Neural progenitor cell (in vitro differentiated cells): ENCODE measurements around the gene CYTH3. TPM values are rescaled to one million over a fixed set of nuclear protein-coding genes. Genes with fewer than 3 reads are reported as not detected.

Experiments
- DNase-seq: peaks from one replicate; pipeline ENCODE4 v3.0.0-alpha.2; 2016; ENCODE audit warnings: low spot score
- H2AFZ ChIP-seq: fragments of 200-600 bp; sonication (generic); replicated peaks from 2 replicates; pipeline ENCODE4 v1.6.1; 2016; ENCODE audit warnings: antibody characterized with exemption
- H3F3A ChIP-seq: fragments of 200-600 bp; sonication (generic); 2 replicates; pipeline ENCODE4 v1.6.1; 2016; ENCODE audit warnings: antibody characterized with exemption, low read depth
- H3K27ac ChIP-seq: fragments of 200-600 bp; sonication (generic); 2 replicates; pipeline ENCODE4 v1.5.1; 2016; ENCODE audit warnings: mild to moderate bottlenecking
- H3K27me3 ChIP-seq: fragments of 200-600 bp; sonication (generic); 2 replicates; pipeline ENCODE4 v1.6.1; 2016; ENCODE audit warnings: mild to moderate bottlenecking, moderate library complexity
- H3K36me3 ChIP-seq: fragments of 200-600 bp; sonication (generic); 2 replicates; pipeline ENCODE4 v1.5.1; 2016
- H3K4me1 ChIP-seq: fragments of 200-600 bp; sonication (generic); 2 replicates; pipeline ENCODE4 v1.6.1; 2016; ENCODE audit warnings: mixed run types
- H3K4me2 ChIP-seq: fragments of 200-600 bp; sonication (generic); 2 replicates; pipeline ENCODE4 v1.6.1; 2016
- H3K4me3 ChIP-seq: fragments of 200-600 bp; sonication (generic); 2 replicates; pipeline ENCODE4 v1.5.1; 2016
- H3K79me2 ChIP-seq: fragments of 200-600 bp; sonication (generic); 2 replicates; pipeline ENCODE4 v1.6.1; 2016; ENCODE audit warnings: low read depth
- H3K9ac ChIP-seq: fragments of 200-600 bp; sonication (generic); 2 replicates; pipeline ENCODE4 v1.6.1; 2016
- H3K9me3 ChIP-seq: fragments of 200-600 bp; sonication (generic); 2 replicates; pipeline ENCODE4 v1.5.1; 2016; ENCODE audit warnings: low read depth
- H4K20me1 ChIP-seq: fragments of 200-600 bp; sonication (generic); 2 replicates; pipeline ENCODE4 v1.6.1; 2016; ENCODE audit warnings: low read depth
- H3K27ac Mint-ChIP-seq: 3 replicates; pipeline ENCODE4 v1.8.0; 2021; ENCODE audit warnings: mixed read lengths
- H3K27me3 Mint-ChIP-seq: 2 replicates; pipeline ENCODE4 v1.8.0; 2022; ENCODE audit warnings: low read depth, mild to moderate bottlenecking, inconsistent platforms, moderate library complexity, mixed read lengths; ENCODE audit not compliant: insufficient read depth
- H3K36me3 Mint-ChIP-seq: 3 replicates; pipeline ENCODE4 v1.8.0; 2021; ENCODE audit warnings: mixed read lengths
- H3K4me1 Mint-ChIP-seq: 3 replicates; pipeline ENCODE4 v1.8.0; 2021; ENCODE audit warnings: mixed read lengths
- H3K4me3 Mint-ChIP-seq: 3 replicates; pipeline ENCODE4 v1.8.0; 2021; ENCODE audit warnings: mild to moderate bottlenecking, moderate library complexity, mixed read lengths
- H3K9me3 Mint-ChIP-seq: 3 replicates; pipeline ENCODE4 v1.8.0; 2020; ENCODE audit warnings: mixed read lengths
- EZH2 ChIP-seq: fragments of 200-600 bp; sonication (generic); IDR thresholded peaks from 2 replicates; pipeline ENCODE4 v1.6.1; 2017; ENCODE audit warnings: antibody characterized with exemption, mild to moderate bottlenecking, moderate library complexity
- EZH2phosphoT487 ChIP-seq: fragments of 200-600 bp; sonication (generic); IDR thresholded peaks from 2 replicates; pipeline ENCODE4 v1.6.1; 2017; ENCODE audit warnings: antibody characterized with exemption
- total RNA-seq: library from RNA; depleted of rRNA; stranded (reverse); fragments of >200 nt; gene quantifications from 2 replicates; pipeline ENCODE4 v1.2.3, GENCODE V29; 2015; ENCODE audit warnings: low replicate concordance
- TF ChIP-seq, protein P1 (sequence below): fragments of 200-600 bp; sonication (generic); IDR thresholded peaks from 2 replicates; pipeline ENCODE4 v1.5.1; 2017; ENCODE audit warnings: antibody characterized with exemption, mild to moderate bottlenecking

Gene CYTH3
- total RNA-seq, 1 donor from 2014 or later: 10.9 TPM

GRCh38 chr7:6166443-6166891 lies 106.0 kb downstream of the CYTH3 start:
- Histone ChIP-seq H3K4me1 (peaks cover 2% of the 10 kb centered on the region), H3K4me2 (no peak overlapping the region), H3K36me3 (peaks cover under 1% of the 10 kb centered on the region), H4K20me1 (no peaks in the 10 kb centered on the region), H3K9ac (no peak overlapping the region), H3K79me2 (no peaks in the 10 kb centered on the region), H3K4me3 (no peak overlapping the region), H3K9me3 (no peaks in the 10 kb centered on the region), H3K27me3 (no peaks in the 10 kb centered on the region), H3K27ac (no peak overlapping the region), H2AFZ (no peak overlapping the region), H3F3A (no peaks in the 10 kb centered on the region)
- H3K9me3 Mint-ChIP-seq: no peaks in the 10 kb centered on the region
- no peak for DNase-seq
- H3K4me3 Mint-ChIP-seq: no peak overlapping the region
- H3K4me1 Mint-ChIP-seq: peaks cover 26% of the 10 kb centered on the region
- peaks cover 9% of the 10 kb centered on the region for H3K36me3 Mint-ChIP-seq
- peak overlapping the region; percentile 87 for H3K27ac Mint-ChIP-seq
- H3K27me3 Mint-ChIP-seq: peaks cover 2% of the 10 kb centered on the region
- TF ChIP-seq, protein P1, sequence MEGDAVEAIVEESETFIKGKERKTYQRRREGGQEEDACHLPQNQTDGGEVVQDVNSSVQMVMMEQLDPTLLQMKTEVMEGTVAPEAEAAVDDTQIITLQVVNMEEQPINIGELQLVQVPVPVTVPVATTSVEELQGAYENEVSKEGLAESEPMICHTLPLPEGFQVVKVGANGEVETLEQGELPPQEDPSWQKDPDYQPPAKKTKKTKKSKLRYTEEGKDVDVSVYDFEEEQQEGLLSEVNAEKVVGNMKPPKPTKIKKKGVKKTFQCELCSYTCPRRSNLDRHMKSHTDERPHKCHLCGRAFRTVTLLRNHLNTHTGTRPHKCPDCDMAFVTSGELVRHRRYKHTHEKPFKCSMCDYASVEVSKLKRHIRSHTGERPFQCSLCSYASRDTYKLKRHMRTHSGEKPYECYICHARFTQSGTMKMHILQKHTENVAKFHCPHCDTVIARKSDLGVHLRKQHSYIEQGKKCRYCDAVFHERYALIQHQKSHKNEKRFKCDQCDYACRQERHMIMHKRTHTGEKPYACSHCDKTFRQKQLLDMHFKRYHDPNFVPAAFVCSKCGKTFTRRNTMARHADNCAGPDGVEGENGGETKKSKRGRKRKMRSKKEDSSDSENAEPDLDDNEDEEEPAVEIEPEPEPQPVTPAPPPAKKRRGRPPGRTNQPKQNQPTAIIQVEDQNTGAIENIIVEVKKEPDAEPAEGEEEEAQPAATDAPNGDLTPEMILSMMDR: no peak
- TF ChIP-seq EZH2 (no peak), EZH2phosphoT487 (no peak)

- H3K4me2 ChIP-seq: no peak overlapping the region
- no peak for TF ChIP-seq EZH2
- TF ChIP-seq, protein P1: no peak
- no peak for TF ChIP-seq EZH2phosphoT487
- no peak overlapping the region for H3K4me3 ChIP-seq
- no peaks in the 10 kb centered on the region for H3K79me2 ChIP-seq
- Mint-ChIP-seq H3K36me3 (peaks cover 9% of the 10 kb centered on the region), H3K9me3 (no peaks in the 10 kb centered on the region), H3K27me3 (peaks cover 2% of the 10 kb centered on the region), H3K4me1 (peaks cover 23% of the 10 kb centered on the region), H3K27ac (peak overlapping the region; percentile 89), H3K4me3 (no peak overlapping the region)
- no peaks in the 10 kb centered on the region for H3K27me3 ChIP-seq
- no peaks in the 10 kb centered on the region for H3F3A ChIP-seq
- H3K9me3 ChIP-seq: no peaks in the 10 kb centered on the region
- no peaks in the 10 kb centered on the region for H3K4me1 ChIP-seq
- peaks cover 8% of the 10 kb centered on the region for H3K36me3 ChIP-seq
- H4K20me1 ChIP-seq: no peaks in the 10 kb centered on the region
- no peak overlapping the region for H3K9ac ChIP-seq
- H3K27ac ChIP-seq: no peak overlapping the region
- no peak overlapping the region for H2AFZ ChIP-seq
- DNase-seq: no peak
Measured at GRCh38 chr7:6165521-6166320, 106.7 kb downstream of the CYTH3 start.

DNA sequence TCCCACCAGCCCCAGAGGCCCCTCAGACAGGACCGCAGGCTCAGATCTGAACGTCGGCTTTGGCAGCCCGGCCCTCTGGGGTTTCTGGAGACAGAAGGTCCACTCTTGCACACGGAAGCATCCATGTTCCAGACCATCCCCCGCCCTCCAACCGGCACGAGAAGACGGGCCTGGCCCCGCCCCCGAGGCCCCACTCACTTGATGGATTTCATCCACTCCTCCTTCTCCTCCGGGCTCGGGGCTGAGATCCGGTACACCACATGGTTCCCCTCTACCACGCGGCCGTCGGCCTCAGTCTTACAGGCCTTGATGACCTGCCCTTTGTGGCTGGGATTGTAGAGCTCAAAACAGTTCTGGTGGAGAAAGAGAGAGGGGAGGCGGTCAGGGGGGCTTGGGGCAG lies 107.3 kb downstream of the CYTH3 start:
- Histone ChIP-seq H3K9me3 (no peaks in the 10 kb centered on the region), H4K20me1 (peaks cover 1% of the 10 kb centered on the region), H3K79me2 (no peaks in the 10 kb centered on the region), H3K4me3 (no peak overlapping the region), H3K27ac (no peak overlapping the region), H3K36me3 (peaks cover 11% of the 10 kb centered on the region), H3K9ac (no peak overlapping the region), H3K27me3 (no peaks in the 10 kb centered on the region), H3F3A (peaks cover 4% of the 10 kb centered on the region), H3K4me1 (peaks cover under 1% of the 10 kb centered on the region), H3K4me2 (no peak overlapping the region), H2AFZ (no peak overlapping the region)
- peak overlapping the region; percentile 89 for H3K27ac Mint-ChIP-seq
- no peaks in the 10 kb centered on the region for H3K9me3 Mint-ChIP-seq
- no peak for TF ChIP-seq EZH2phosphoT487
- no peak for TF ChIP-seq EZH2
- TF ChIP-seq, protein P1: no peak
- peaks cover 2% of the 10 kb centered on the region for H3K27me3 Mint-ChIP-seq
- DNase-seq: no peak
- peaks cover 23% of the 10 kb centered on the region for H3K4me1 Mint-ChIP-seq
- H3K36me3 Mint-ChIP-seq: peaks cover 12% of the 10 kb centered on the region
- H3K4me3 Mint-ChIP-seq: no peak overlapping the region
